Measurements from ENCODE around the gene COLQ. TPM values are rescaled to one million over a fixed set of nuclear protein-coding genes. Genes with fewer than 3 reads are reported as not detected.

Gene COLQ
- total RNA-seq, 1 experiment from 2014 or later, result 1.9 TPM

- peak; percentile 14; the same call in 1 of the 2 replicates for ATAC-seq
- Histone ChIP-seq H2AFZ (ENCODE audit: low read depth, low read length, poor library complexity, severe bottlenecking) (no peak overlapping the region), H3K9me2 (ENCODE audit: insufficient read depth) (no peaks in the 10 kb centered on the region), H3K27me3 (ENCODE audit: insufficient read depth, low read length) (no peaks in the 10 kb centered on the region), H3K4me1 (ENCODE audit: control insufficient read depth in 1 of 2, insufficient read depth in 2 of 2, low read length in 2 of 2) (peaks cover 13 to 16% of the 10 kb centered on the region in 2 experiments), H3K9me3 (ENCODE audit: control insufficient read depth in 1 of 2, insufficient read depth in 1 of 2, low read depth in 1 of 2, low read length in 2 of 2) (no peaks in the 10 kb centered on the region), H3K4me3 (replicated peaks in 1 of 2; ENCODE audit: low read depth in 1 of 2, low read length in 2 of 2) (peak overlapping the region; percentile 99), H3K36me3 (ENCODE audit: control insufficient read depth in 1 of 2, insufficient read depth in 2 of 2, low read length in 2 of 2) (peaks cover 12 to 14% of the 10 kb centered on the region in 2 experiments), H3K27ac (ENCODE audit: low read depth, low read length) (peak overlapping the region; percentile 77), H3K9ac (ENCODE audit: low read length) (peak overlapping the region; percentile 86), H3K79me2 (ENCODE audit: insufficient read depth, low read length) (peaks cover 74% of the 10 kb centered on the region), H4K20me1 (ENCODE audit: insufficient read depth) (no peaks in the 10 kb centered on the region), H3K4me2 (ENCODE audit: low read length) (peak overlapping the region; percentile 88)
- ChIA-PET RAD21 (ENCODE audit: low non-redundant PET in 1 of 2, low total read pairs in 2 of 2, uncharacterized antibody in 2 of 2, unreplicated experiment in 2 of 2) (no interaction called here), CTCF (no interaction called here), POLR2A (no interaction called here)
- TF ChIP-seq YY1 (IDR thresholded peaks at IDR 0.05; ENCODE audit: extremely low read depth, insufficient replicate concordance, low read depth, low read length), result no peak
- BruUV-seq (replicated peaks), result no TSS peak
- intact Hi-C loops (cut with micrococcal nuclease), result no loop called here
- DNase-seq (ENCODE audit: low read depth, low spot score), result no peak
Observed at GRCh38 chr3:15427981-15428380, 93.5 kb downstream of the COLQ start.

GRCh38 chr3:15427182-15427880 lies 94.2 kb downstream of the COLQ start, which contains the start of the genes EAF1 and METTL6:
EAF1 (plus strand) TSS chr3:15427598; CDS start chr3:15427780, 182 bp downstream.
METTL6 (minus strand) TSS chr3:15427544; CDS start chr3:15426511, 1,033 bp downstream.
- Histone ChIP-seq H3K4me3 (replicated peaks in 1 of 2; ENCODE audit: low read depth in 1 of 2, low read length in 2 of 2) (peak within 1 kb of the TSS; percentile 99), H2AFZ (ENCODE audit: low read depth, low read length, poor library complexity, severe bottlenecking) (peak within 1 kb of the TSS; percentile 95), H4K20me1 (ENCODE audit: insufficient read depth) (no peaks in the 10 kb centered on the region), H3K27me3 (ENCODE audit: insufficient read depth, low read length) (no peaks in the 10 kb centered on the region), H3K4me1 (ENCODE audit: control insufficient read depth in 1 of 2, insufficient read depth in 2 of 2, low read length in 2 of 2) (peaks cover 13 to 16% of the 10 kb centered on the region in 2 experiments), H3K36me3 (ENCODE audit: control insufficient read depth in 1 of 2, insufficient read depth in 2 of 2, low read length in 2 of 2) (peaks cover 12% of the 10 kb centered on the region in 2 experiments), H3K9ac (ENCODE audit: low read length) (peak within 1 kb of the TSS; percentile 86), H3K4me2 (ENCODE audit: low read length) (peak within 1 kb of the TSS; percentile 88), H3K9me2 (ENCODE audit: insufficient read depth) (no peaks in the 10 kb centered on the region), H3K9me3 (ENCODE audit: control insufficient read depth in 1 of 2, insufficient read depth in 1 of 2, low read depth in 1 of 2, low read length in 2 of 2) (no peaks in the 10 kb centered on the region), H3K79me2 (ENCODE audit: insufficient read depth, low read length) (peaks cover 69% of the 10 kb centered on the region), H3K27ac (ENCODE audit: low read depth, low read length) (peak within 1 kb of the TSS; percentile 77)
- POLR2A ChIA-PET, result no interaction called here
- BruUV-seq (replicated peaks), result no TSS peak
- peak; percentile 58 for DNase-seq (ENCODE audit: low read depth, low spot score)
- CTCF ChIA-PET, result no interaction called here
- peak; percentile 91 for ATAC-seq
- TF ChIP-seq EZH2 (IDR thresholded peaks at IDR 0.05) (no peak), FOSL1 (IDR thresholded peaks at IDR 0.05; ENCODE audit: low read depth) (no peak), ZFX (IDR thresholded peaks at IDR 0.05) (peak; percentile 36; the same call in 1 of the 2 replicates), SIN3A (IDR thresholded peaks at IDR 0.05; ENCODE audit: low read depth) (peak; percentile 88), EGR1 (IDR thresholded peaks at IDR 0.05; ENCODE audit: low read depth) (peak; percentile 91), POLR2A (IDR thresholded peaks at IDR 0.05; ENCODE audit: borderline replicate concordance, extremely low read depth, insufficient read depth, insufficient read length) (peak; percentile 55), CTCF (IDR thresholded peaks at IDR 0.05 in 2 of 3, conservative IDR thresholded peaks at IDR 0.05 in 1 of 3; ENCODE audit: borderline replicate concordance in 1 of 3, insufficient read depth in 1 of 3, low read depth in 2 of 3, low read length in 2 of 3) (peak in 1 of 3 experiments; percentile 3; a peak in 1 of 6 replicates), ELF1 (IDR thresholded peaks at IDR 0.05; ENCODE audit: borderline replicate concordance, low read depth) (peak; percentile 93), MAX (IDR thresholded peaks at IDR 0.05) (peak; percentile 74), JUND (IDR thresholded peaks at IDR 0.05) (no peak), POLR2AphosphoS5 (IDR thresholded peaks at IDR 0.05; ENCODE audit: low read depth, low read length) (peak; percentile 91), ZBTB33 (IDR thresholded peaks at IDR 0.05; ENCODE audit: extremely low read depth, insufficient replicate concordance, low read length) (peak; percentile 38)
- RAD21 ChIA-PET (ENCODE audit: low non-redundant PET in 1 of 2, low total read pairs in 2 of 2, uncharacterized antibody in 2 of 2, unreplicated experiment in 2 of 2), result no interaction called here
- intact Hi-C loops (cut with micrococcal nuclease), result no loop called here
